Smooth muscle cell (in vitro differentiated cells): ENCODE results near the gene BFSP1. TPM values are rescaled to one million over a fixed set of nuclear protein-coding genes. Genes with fewer than 3 reads are reported as not detected.

Source experiments
- DNase-seq: peaks from one replicate; lab custom pipeline; 2025; ENCODE audit not compliant: unreplicated experiment; lab: John Stamatoyannopoulos, UW
- H2AFZ ChIP-seq: fragments of 200-600 bp; sonication (generic); 2 replicates; pipeline ENCODE4 v1.6.0; 2016; ENCODE audit warnings: antibody characterized with exemption, low read depth, mild to moderate bottlenecking
- H3F3A ChIP-seq: fragments of 200-600 bp; sonication (generic); 2 replicates; pipeline ENCODE4 v1.6.0; 2017; ENCODE audit warnings: antibody characterized with exemption, low read depth
- H3K27ac ChIP-seq: fragments of 200-600 bp; sonication (generic); 2 replicates; pipeline ENCODE4 v1.5.1; 2016; ENCODE audit warnings: low read depth, mild to moderate bottlenecking
- H3K27me3 ChIP-seq: fragments of 200-600 bp; sonication (generic); 2 replicates; pipeline ENCODE4 v1.6.1; 2016; ENCODE audit warnings: low read depth, mild to moderate bottlenecking
- H3K36me3 ChIP-seq: fragments of 200-600 bp; sonication (generic); 2 replicates; pipeline ENCODE4 v1.5.1; 2016; ENCODE audit warnings: low read depth
- H3K4me1 ChIP-seq: fragments of 200-600 bp; sonication (generic); 2 replicates; pipeline ENCODE4 v1.5.1; 2016; ENCODE audit warnings: low read depth
- H3K4me2 ChIP-seq: fragments of 200-600 bp; sonication (generic); 2 replicates; pipeline ENCODE4 v1.6.0; 2016; ENCODE audit warnings: mild to moderate bottlenecking
- H3K4me3 ChIP-seq: fragments of 200-600 bp; sonication (generic); 2 replicates; pipeline ENCODE4 v1.5.1; 2016; ENCODE audit warnings: mild to moderate bottlenecking
- H3K79me2 ChIP-seq: fragments of 200-600 bp; sonication (generic); 2 replicates; pipeline ENCODE4 v1.6.0; 2016; ENCODE audit warnings: low read depth, mild to moderate bottlenecking
- H3K9ac ChIP-seq: fragments of 200-600 bp; sonication (generic); 2 replicates; pipeline ENCODE4 v1.6.0; 2016; ENCODE audit warnings: low read depth
- H3K9me3 ChIP-seq: fragments of 200-600 bp; sonication (generic); replicated peaks from 2 replicates; pipeline ENCODE4 v1.5.1; 2016; ENCODE audit warnings: low read depth
- H4K20me1 ChIP-seq: fragments of 200-600 bp; sonication (generic); 2 replicates; pipeline ENCODE4 v1.6.0; 2016; ENCODE audit warnings: low read depth
- WGBS: methylation state at CpG from one replicate; pipeline ENCODE4 v1.1.7; 2016; ENCODE audit warnings: low lambda C conversion rate; 5-methylcytosine and 5-hydroxymethylcytosine counted together
- polyA plus RNA-seq: library from polyadenylated mRNA; unstranded; fragments of >200 nt; fragmentation: Nextera tagmentation; extraction: Ambion mirVana; gene quantifications from 2 replicates; pipeline ENCODE4 v1.2.1, GENCODE V29; 2016
- total RNA-seq: library from RNA; depleted of rRNA; stranded (reverse); fragments of >200 nt; gene quantifications from 2 replicates; pipeline ENCODE4 v1.2.3, GENCODE V29; 2014
- TF ChIP-seq, protein P1 (sequence below): fragments of 200-600 bp; sonication (generic); IDR thresholded peaks from 2 replicates; pipeline ENCODE4 v1.5.1; 2017; ENCODE audit warnings: borderline replicate concordance, mild to moderate bottlenecking, antibody characterized with exemption; ENCODE audit not compliant: insufficient read depth, poor library complexity, severe bottlenecking

Gene BFSP1
- total and polyA plus RNA-seq, 2 experiments from 2014 or later: 0.76 to 1.6 TPM

- H3K4me3 ChIP-seq: peak overlapping the region; percentile 1
- no peaks in the 10 kb centered on the region for H3K9me3 ChIP-seq
- H3K4me1 ChIP-seq: no peaks in the 10 kb centered on the region
- no peaks in the 10 kb centered on the region for H3K36me3 ChIP-seq
- peak overlapping the region; percentile 16 for H2AFZ ChIP-seq
- peak overlapping the region; percentile 67 for H3K4me2 ChIP-seq
- TF ChIP-seq, protein P1, sequence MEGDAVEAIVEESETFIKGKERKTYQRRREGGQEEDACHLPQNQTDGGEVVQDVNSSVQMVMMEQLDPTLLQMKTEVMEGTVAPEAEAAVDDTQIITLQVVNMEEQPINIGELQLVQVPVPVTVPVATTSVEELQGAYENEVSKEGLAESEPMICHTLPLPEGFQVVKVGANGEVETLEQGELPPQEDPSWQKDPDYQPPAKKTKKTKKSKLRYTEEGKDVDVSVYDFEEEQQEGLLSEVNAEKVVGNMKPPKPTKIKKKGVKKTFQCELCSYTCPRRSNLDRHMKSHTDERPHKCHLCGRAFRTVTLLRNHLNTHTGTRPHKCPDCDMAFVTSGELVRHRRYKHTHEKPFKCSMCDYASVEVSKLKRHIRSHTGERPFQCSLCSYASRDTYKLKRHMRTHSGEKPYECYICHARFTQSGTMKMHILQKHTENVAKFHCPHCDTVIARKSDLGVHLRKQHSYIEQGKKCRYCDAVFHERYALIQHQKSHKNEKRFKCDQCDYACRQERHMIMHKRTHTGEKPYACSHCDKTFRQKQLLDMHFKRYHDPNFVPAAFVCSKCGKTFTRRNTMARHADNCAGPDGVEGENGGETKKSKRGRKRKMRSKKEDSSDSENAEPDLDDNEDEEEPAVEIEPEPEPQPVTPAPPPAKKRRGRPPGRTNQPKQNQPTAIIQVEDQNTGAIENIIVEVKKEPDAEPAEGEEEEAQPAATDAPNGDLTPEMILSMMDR: no peak
- peaks cover 12% of the 10 kb centered on the region for H3F3A ChIP-seq
- no peaks in the 10 kb centered on the region for H3K79me2 ChIP-seq
- no peaks in the 10 kb centered on the region for H3K27me3 ChIP-seq
- DNase-seq: no peak
- H4K20me1 ChIP-seq: no peaks in the 10 kb centered on the region
- H3K9ac ChIP-seq: no peak overlapping the region
- H3K27ac ChIP-seq: peak overlapping the region; percentile 84
- WGBS: 42% methylated on average over 5 of the region's 5 CpGs
These were observed 12.5 kb upstream of the BFSP1 start for GRCh38 chr20:17543531-17544131.

GRCh38 chr20:17542993-17543412, 11.8 kb upstream of the BFSP1 start:
- Histone ChIP-seq H3F3A (peaks cover 12% of the 10 kb centered on the region), H2AFZ (peak overlapping the region; percentile 44), H3K4me1 (no peaks in the 10 kb centered on the region), H3K27ac (peak overlapping the region; percentile 84), H3K79me2 (no peaks in the 10 kb centered on the region), H4K20me1 (no peaks in the 10 kb centered on the region), H3K4me2 (peak overlapping the region; percentile 67), H3K4me3 (peak overlapping the region; percentile 1), H3K9me3 (no peaks in the 10 kb centered on the region), H3K27me3 (no peaks in the 10 kb centered on the region), H3K9ac (peak overlapping the region; percentile 27), H3K36me3 (no peaks in the 10 kb centered on the region)
- whole genome bisulfite sequencing: 53% methylated on average over 4 of the region's 4 CpGs
- TF ChIP-seq, protein P1: no peak
- no peak for DNase-seq

DNA sequence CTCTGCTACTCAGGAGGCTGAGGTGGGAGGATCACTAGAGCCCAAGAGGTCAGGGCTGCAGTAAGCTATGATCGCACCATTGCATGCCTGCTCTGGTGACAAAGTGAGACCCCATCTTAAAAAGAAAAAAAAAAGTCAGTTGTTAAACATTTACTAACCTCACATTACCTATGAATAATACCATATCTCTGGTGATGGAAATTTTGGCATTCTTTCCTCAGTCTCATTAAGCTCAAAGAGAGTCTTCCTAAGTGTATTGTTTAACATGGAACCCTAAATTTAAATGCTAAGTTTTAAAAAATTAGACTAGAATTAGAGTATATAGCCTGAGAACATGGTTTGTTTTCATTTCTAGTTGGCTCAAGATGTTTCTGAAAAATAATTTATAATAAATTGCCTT, 11.3 kb upstream of the BFSP1 start:
- Histone ChIP-seq H3K27ac (peak overlapping the region; percentile 84), H3K9me3 (no peaks in the 10 kb centered on the region), H3K27me3 (no peaks in the 10 kb centered on the region), H3F3A (peaks cover 12% of the 10 kb centered on the region), H3K9ac (peak overlapping the region; percentile 27), H3K4me1 (no peaks in the 10 kb centered on the region), H2AFZ (peak overlapping the region; percentile 44), H3K4me2 (peak overlapping the region; percentile 67), H4K20me1 (no peaks in the 10 kb centered on the region), H3K79me2 (no peaks in the 10 kb centered on the region), H3K4me3 (peak overlapping the region; percentile 1), H3K36me3 (no peaks in the 10 kb centered on the region)
- 100% methylated on average over 1 of the region's 1 CpG for WGBS
- TF ChIP-seq, protein P1: no peak
- no peak for DNase-seq

- DNase-seq: no peak
- Histone ChIP-seq H3K36me3 (no peaks in the 10 kb centered on the region), H3K9ac (no peak overlapping the region), H3K9me3 (no peaks in the 10 kb centered on the region), H3K79me2 (no peaks in the 10 kb centered on the region), H3K27me3 (no peaks in the 10 kb centered on the region), H3K4me1 (no peaks in the 10 kb centered on the region), H2AFZ (no peak overlapping the region), H4K20me1 (no peaks in the 10 kb centered on the region), H3K27ac (no peak overlapping the region), H3K4me2 (no peak overlapping the region), H3K4me3 (no peak overlapping the region), H3F3A (peaks cover 12% of the 10 kb centered on the region)
- TF ChIP-seq, protein P1: no peak
- 69% methylated on average over 5 of the region's 5 CpGs for WGBS
These were observed 10.8 kb upstream of the BFSP1 start for GRCh38 chr20:17541996-17542395.
